RKO (cell line): ENCODE measurements around the gene CWH43.
A peak's percentile ranks its signal among the peaks of the same experiment; 100 is the strongest.
"Not testable (repeated sequence)": the region's sequence is repeated elsewhere in the genome, so short reads cannot be mapped to it uniquely, and the experiment has no call there.

Experiments
- DNase-seq: peaks from one replicate; pipeline ENCODE4 v3.0.0-alpha.2; 2016; ENCODE audit warnings: low spot score

CWH43 gene

DNA sequence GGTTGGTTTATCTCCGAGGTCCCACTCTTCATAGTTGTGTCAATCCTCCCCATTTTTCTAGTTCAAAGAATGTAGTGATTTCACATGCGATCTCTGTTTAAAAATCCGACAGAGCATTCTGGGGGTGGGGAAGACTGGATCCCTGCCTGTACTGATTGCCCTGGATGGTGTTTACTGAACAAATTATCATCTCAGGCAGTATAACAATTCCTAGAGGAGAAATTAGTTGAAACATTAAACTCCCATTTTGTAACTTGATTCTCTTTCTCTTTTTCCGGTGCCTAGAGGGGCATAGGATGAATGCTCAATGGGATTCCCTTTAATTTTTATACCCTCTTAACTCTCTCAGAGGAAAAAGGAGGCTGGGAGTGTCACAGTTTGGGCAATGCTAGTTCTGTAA lies 10.0 kb upstream of the CWH43 start:
- no peak for DNase-seq

DNA sequence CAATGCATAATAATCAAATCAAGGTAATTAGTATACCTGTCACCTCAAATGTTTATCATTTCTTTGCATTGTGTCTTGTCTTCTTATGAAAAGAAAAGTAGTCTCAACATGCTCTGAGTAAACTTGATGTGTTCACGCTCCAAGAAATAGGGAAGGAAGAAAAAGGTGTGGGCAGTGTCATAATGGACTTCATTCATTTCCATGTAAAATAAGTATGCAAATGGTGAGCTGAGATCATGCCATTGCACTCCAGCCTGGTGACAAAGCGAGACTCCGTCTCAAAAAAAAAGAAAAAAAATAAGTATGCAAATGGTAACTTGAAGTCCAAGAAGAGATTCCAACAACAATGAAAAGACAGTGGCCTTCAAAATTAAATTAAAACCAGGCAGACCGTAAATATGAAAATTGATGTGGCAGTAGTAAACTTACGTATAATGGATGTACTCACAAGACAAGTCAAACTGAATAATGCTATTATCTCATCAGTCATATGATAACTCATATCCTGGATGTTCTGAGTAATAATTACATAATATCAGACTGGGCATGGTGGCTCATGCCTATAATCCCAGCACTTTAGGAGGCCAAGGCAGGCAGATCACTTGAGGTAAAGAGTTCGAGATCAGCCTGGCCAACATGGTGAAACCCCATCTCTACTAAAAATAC lies 6.0 kb upstream of the CWH43 start:
- peak; percentile 87 for DNase-seq

DNA sequence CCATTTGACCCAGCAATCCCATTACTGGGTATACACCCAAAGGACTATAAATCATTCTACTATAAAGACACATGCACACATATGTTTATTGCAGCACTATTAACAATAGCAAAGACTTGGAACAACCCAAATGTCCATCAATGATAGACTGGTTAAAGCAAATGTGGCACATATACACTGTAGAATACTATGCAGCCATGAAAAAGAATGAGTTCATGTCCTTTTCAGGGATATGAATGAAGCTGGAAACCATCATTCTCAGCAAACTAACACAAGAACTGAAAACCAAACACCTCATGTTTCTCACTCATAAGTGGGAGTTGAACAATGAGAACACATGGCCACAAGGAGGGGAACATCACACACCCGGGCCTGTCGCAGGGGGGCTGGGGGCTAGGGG lies 2.1 kb upstream of the CWH43 start:
- not testable (repeated sequence) for DNase-seq

DNA sequence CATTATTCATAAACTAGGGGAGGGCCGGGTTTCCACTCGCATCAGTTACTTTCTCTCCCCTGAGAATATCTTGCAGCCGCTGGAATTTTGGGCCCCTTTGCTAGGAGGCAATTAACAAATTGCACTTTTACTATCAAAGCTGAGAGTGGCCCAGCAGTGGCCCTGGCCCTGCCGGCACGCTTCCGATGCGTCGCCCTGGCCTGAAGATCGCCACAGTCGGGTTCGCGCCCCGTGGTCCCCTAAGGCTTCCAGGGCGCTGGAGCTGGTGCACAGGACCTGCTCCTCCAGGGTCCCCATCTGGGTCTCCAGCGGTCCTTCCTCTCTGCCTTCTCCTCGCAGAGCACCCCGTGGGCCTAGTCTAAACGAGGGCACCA lies 486 bp upstream of the CWH43 start:
- DNase-seq: no peak

DNA sequence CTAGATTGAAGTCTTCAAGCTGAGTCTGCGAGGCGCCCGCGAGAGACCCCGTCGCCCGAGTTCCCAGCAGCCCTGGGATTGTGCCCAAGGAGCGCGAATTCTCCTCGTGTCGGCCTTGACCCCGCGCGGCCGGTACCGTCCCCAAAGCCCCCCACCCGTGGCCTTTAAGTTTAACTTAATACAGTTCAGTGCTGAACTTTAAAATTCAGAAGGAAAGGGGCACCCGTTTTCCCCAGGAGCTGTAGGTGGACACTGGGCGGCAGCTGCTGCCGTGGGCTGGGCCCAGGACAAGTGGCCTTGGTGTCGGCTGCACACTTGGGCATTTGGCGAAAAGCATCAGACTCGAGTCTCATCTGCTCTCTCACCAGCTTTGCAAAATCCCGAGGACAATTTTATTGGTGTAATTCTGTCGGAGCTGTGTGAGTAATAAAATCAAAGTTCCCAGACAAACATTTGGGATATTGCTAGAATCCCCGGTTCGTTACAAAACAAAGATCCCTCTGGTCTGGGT lies 634 bp downstream of the CWH43 start:
- DNase-seq: no peak

DNA sequence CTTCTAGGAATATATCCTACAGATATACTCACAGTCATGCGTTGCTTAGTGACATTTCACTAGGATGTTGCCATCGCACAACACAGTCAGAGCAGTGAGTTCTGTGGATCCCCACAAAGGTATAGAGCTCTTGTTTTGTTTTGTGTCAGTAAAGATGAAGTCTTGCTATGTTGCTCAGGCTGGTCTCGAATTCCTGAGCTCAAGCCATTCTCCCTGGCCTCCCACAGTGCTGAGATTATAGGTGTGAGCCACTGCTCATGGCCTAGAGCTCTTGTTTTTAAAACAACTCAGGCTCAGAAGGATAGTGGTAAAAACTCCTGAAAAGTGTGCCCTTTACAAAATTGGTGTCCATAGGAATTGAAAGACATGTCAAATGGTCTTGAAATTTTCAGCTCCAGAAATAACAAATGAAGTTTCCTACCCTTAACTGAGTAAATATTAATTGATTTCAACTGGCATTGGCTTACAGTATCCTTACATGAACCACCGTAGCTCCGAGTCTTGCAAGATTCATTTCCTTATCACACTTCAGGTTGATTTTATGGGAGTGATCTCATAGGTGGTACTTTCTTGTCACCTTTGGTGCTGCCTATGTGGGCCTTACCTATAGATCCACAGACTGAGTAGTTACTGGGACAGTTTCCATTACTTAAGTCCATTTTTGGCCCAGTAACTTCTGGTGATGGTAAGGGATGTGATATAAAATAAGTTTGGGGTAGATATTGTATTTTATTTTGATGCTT lies 3.6 kb downstream of the CWH43 start:
- no peak for DNase-seq

DNA sequence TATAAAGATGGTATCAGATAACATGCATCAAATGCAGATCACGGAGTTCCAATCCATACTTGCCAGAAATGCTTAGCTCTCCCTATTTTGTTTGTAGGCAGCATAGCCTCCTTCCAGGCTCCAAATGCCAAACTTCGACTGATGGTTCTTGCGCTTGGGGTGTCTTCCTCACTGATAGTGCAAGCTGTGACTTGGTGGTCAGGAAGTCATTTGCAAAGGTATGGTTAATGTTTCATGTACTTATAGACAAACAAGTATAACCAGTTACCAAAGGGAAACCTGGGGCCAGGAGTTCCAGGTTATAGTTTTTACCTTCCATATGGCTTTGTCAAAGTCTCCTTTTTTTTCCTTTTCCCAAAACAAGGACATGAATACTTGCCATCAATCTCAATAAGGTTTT lies 5.3 kb downstream of the CWH43 start:
- DNase-seq: no peak

DNA sequence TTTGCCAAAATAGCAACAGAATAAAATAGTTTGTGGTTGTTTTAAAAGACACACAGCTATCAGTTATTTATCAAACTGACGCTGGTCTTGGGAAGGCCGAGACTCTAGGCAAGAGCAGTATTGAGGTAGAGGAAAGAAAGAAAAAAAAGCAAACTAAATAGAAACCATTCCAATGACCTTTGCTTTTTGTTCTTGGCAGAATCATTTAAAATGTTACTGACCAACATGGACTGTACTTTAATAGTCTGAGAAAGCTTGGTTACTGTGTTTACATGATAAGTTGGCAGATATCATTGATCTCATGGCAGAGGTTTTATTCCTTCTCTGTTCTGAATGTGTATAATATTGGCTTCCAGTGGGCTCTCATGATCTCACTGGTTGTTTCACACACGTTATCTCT lies 11.9 kb downstream of the CWH43 start:
- DNase-seq: no peak

DNA sequence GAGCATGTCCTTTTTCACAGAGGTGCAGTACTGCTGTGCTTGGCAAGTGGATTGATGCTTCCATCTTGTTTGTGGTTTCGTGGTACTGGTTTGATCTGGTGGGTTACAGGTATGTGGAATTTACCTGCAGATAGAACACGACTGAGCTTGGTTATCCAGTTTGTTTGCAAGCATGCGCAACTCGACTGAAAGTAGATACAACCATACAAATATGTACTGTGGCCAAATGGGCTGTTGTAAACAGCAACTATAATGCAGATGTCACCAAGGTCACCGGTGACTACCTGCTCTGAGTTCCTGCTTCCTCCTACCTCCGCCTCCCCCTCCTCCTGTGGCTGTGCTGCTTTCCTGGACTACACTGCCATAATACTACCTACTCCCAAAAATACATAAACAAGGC lies 12.4 kb downstream of the CWH43 start:
- DNase-seq: no peak

DNA sequence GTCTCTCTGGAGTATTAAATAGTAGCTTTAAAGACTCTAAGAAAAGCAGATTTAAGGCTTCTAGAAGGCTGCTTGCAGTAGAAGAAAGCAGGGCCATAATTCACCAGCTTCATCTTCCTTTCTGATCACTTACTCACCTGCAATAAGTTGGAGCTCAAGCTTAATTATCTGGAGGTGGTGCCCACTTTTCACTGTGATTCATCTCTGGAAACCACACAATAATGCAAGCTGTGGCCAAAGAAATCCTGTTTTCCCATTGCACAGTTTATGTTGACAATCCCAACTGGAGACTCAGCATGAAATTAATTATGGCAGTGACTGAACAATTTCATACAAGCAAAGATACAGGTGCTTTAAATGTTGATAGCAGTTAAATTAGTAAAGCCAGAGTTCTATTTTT lies 14.7 kb downstream of the CWH43 start:
- no peak for DNase-seq

DNA sequence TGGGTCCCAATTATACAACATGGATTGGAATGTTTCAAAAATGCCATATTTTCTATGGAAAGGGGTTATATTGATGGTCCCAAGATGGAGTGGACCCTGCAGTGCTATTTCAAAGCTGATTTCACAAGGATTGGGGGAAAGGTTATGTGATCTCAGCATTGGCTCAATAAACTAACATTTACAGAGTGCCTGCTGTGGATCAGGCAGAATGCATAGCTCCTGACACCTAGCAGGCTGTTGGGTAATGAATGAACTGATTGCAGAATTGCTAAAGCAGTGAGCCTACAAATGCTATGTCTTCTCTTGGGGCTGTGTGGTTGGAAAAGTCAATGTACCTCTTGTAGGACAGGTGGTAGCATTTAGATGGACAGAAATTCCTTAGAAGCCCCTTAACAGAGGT lies 16.9 kb downstream of the CWH43 start:
- no peak for DNase-seq

DNA sequence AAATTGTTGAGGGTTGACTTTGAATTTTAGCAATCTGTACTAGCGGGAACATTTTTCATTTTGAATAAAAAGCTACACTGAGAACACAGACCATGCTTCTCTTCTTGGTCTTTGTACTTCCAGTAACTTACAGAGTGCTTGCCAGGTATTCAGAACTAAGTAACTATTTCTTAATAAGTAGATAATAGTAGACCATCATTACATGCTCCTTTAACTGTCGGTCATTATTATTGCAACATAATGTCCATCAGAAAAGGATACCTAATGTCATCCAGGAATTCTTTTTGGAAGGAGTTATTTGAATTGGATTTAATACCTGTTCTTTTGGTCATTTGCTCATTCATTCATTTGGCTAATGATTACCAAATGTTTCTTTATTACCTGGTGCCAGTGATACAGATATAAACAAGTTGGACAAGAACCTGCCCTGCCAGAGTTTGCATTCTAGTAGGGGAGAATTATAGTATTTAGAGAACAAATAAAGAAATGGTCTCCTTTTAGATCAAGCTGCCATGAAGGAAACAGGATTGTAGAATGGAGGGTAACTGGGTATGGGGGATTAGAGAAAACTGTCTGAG lies 32.7 kb downstream of the CWH43 start:
- no peak for DNase-seq

DNA sequence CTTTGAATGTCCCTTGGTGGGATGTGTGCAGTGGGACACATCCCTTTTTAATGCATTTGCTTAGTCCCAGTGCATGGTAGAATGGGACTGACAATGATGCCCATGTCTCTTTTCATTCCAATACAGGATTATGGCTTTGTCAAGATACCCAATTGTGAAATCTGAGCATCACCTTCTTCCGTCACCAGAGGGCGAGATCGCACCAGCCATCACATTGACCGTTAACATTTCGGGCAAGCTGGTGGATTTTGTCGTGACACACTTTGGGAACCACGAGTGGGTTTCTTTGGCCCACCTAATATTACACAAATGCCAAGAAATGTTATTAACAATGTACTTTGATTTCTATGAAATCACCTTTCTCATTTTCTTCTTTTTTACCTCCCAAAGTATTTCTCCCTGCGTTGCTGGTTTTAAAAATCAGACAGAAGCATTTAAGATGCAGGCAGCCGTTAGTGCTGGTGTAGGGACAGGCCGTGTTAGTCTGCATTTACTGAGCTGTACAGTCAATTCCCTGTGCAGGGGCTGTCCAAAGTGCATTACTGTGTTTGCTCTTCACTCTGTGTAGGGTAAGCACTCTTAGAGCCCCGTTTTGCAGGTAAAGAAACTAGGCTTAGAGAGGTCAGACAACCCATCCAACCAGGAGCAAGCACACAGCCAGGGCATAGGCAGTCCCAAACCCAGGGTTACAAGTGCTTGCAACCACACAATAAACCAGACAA lies 46.5 kb downstream of the CWH43 start:
- peak; percentile 46 for DNase-seq

DNA sequence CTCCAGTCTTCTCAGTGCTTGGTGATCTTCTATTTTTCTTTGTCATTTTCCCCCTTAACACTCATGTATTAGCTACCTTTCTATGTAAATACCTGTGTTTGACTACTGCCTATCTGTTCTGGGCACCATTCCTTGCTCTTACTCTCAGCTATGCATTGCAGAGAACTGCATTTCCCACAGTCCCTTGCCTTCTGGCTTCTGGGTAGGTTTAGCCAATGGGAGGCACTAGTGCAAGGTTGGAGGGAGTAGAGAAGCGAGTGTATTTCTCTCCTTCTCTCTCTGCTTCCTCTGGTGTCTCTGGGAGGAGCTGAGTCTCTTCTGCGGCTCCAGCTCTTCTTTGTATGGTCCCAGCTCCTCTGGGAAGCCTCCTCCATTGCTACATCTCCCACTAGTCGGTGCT lies 50.5 kb downstream of the CWH43 start:
- no peak for DNase-seq

DNA sequence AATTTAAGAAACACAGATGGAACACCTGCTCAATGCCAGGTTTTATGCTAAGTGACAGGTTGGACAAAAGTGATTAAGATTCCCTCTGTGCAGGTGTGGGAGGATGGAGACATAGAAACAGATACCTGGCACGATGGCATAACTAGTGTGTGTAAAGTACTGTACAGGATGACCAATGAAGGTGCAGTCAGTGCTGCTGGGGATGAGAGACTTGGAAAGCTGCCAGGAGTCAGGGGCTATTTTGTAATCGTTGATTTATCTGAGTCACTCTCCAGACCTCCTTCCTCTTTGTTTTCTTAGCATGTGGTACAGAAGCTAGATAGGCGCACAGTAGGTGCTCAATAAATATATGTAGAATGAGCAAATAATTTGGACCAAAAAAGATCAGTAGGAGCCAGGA lies 58.2 kb downstream of the CWH43 start:
- no peak for DNase-seq

DNA sequence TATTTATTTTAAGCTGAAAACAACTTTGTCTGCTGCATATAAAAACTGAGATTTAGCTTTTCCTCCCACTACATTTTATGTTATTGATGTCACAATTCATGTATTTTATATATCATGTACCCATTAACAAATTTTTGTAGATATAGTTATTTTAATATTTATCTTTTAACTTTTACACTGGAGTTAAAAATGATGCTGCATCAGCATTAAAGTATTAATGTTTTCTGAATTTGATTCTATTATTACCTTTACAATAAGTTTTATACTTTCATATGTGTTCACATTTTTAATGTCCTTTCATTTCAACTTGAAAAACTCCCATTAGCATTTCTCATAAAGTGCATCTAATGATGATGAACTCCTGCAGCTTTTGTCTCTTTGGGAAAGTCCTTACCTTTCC lies 72.2 kb downstream of the CWH43 start:
- no peak for DNase-seq

DNA sequence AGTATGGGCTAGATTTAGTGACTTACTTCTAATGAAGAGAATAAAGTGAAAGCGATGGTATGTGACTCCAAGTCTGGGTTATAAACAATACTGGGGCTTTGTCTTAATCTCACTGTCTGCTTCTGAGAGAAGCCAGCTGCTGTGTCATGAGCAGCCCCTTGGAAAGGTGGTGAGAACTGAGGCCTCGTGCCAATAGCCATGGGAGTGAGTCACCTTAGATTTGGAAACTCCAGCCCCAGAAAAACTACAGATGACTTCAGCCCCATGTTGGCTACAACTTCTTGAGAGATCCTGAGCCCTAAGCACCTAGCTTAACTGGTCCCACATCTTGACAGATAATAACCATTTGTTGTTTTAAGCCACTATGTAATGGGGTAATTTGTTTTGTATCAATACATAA lies 77.6 kb downstream of the CWH43 start:
- peak; percentile 15 for DNase-seq

DNA sequence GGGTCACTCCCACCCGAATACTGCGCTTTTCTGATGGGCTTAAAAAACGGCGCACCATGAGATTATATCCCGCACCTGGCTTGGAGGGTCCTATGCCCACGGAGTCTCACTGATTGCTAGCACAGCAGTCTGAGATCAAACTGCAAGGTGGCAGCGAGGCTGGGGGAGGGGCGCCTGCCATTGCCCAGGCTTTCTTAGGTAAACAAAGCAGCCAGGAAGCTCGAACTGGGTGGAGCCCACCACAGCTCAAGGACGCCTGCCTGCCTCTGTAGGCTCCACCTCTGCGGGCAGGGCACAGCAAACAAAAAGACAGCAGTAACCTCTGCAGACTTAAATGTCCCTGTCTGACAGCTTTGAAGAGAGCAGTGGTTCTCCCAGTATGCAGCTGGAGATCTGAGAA lies 86.1 kb downstream of the CWH43 start:
- not testable (repeated sequence) for DNase-seq

DNA sequence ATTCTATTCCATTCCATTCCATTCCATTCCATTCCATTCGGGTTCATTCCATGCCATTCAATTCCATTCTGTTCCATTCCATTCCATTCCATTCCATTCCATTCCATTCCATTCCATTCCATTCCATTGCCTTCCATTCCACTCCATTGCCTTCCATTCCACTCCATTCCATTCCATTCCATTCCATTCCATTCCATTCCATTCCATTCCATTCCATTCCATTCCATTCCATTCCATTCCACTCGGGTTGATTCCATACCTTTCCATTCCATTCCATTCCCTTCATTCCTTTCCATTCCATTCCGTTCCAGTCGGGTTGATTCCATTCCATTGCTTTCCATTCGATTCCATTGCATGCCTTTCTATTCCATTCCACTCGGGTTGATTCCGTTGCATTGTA lies 105.8 kb downstream of the CWH43 start:
- DNase-seq: not testable (repeated sequence)

DNA sequence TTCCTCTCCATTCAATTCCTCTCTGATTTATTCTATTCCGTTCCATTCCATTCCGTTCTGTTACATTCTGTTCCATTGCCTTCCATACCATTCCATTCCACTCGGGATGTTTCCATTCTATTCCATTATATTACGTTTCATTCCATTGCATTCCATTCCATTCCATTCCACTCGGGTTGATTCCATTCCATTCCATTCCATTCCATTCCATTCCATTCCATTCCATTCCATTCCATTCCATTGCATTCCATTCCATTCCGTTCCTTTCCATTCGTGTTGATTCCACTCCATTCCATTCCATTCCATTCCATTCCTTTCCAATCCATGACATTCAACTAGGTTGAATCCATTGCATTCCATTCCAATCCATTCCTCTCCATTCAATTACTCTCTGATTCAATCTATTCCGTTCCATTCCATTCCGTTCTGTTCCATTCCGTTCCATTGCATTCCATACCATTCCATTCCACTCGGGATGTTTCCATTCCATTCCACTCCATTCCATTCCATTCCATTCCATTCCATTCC lies 106.6 kb downstream of the CWH43 start:
- DNase-seq: not testable (repeated sequence)

DNA sequence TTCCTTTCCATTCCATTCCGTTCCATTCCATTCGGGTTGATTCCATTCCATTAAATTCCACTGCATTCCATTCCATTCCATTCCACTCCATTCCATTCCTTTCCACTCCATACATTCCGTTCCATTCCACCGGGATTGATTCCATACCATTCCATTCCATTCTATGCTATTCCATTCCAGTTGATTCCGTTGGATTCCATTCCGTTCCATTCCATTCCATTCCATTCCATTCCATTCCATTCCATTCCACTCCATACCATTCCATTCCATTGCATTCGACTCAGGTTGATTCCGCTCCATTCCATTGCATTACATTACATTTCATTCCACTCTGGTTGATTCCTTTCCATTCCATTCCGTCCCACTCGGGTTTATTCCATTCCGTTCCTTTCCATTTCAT lies 110.1 kb downstream of the CWH43 start:
- DNase-seq: not testable (repeated sequence)

DNA sequence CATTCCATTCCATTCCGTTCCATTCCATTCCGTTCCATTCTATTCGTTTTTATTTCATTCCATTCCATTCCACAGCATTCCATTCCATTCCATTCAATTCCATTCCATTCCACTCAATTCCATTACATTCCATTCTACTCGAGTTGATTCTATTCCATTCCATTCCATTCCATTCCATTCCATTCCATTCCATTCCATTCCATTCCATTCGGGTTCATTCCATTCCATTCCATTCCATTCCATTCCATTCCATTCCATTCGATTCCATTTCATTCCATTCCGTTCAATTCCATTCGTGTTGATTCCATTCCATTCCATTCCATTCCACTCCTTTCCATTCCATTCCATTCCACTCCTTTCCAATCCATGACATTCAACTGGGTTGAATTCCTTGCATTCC lies 110.6 kb downstream of the CWH43 start:
- not testable (repeated sequence) for DNase-seq
